DND-41 (cell line): Measurements from ENCODE around the gene GRM4.

Source experiments
- ATAC-seq: fragments of 200-7000 bp; cut with Tn5 transposase; 3 replicates; pipeline ENCODE4 v1.9.1; 2021; ENCODE audit warnings: low read depth; ENCODE audit not compliant: insufficient read depth
- DNase-seq: peaks from one replicate; pipeline ENCODE4 v3.0.0-alpha.2; 2020
- H2AFZ ChIP-seq: 2 replicates; pipeline ENCODE4 v1.6.0; 2012; ENCODE audit warnings: low read depth, low read length
- H3K27ac ChIP-seq: 2 replicates; pipeline ENCODE4 v1.5.1; 2012; ENCODE audit warnings: low read length, inconsistent platforms
- H3K27me3 ChIP-seq: fragments of 200-600 bp; sonication (generic); 2 replicates; pipeline ENCODE4 v1.6.0; 2012; ENCODE audit warnings: low read length, mild to moderate bottlenecking, inconsistent platforms; ENCODE audit not compliant: insufficient read depth, poor library complexity
- H3K36me3 ChIP-seq: 2 replicates; pipeline ENCODE4 v1.5.1; 2012; ENCODE audit warnings: low read length, inconsistent platforms; ENCODE audit not compliant: insufficient read depth
- H3K4me1 ChIP-seq: 2 replicates; pipeline ENCODE4 v1.5.1; 2012; ENCODE audit warnings: mild to moderate bottlenecking, low read length; ENCODE audit not compliant: insufficient read depth
- H3K4me2 ChIP-seq: 2 replicates; pipeline ENCODE4 v1.6.0; 2012; ENCODE audit warnings: mild to moderate bottlenecking, moderate library complexity, low read length, inconsistent platforms; ENCODE audit not compliant: insufficient read depth
- H3K4me3 ChIP-seq, 2 experiments: fragments of 200-600 bp in 1 of 2; shearing (Covaris generic) in 1 of 2; 2 replicates each; pipeline ENCODE4 v1.5.1; 2012 to 2016; ENCODE audit warnings: inconsistent platforms in 2 of 2, low read length in 2 of 2, mild to moderate bottlenecking in 2 of 2, low read depth in 1 of 2, moderate library complexity in 1 of 2
- H3K79me2 ChIP-seq: 2 replicates; pipeline ENCODE4 v1.6.0; 2012; ENCODE audit warnings: low read length, inconsistent platforms; ENCODE audit not compliant: insufficient read depth
- H3K9ac ChIP-seq: 2 replicates; pipeline ENCODE4 v1.6.0; 2012; ENCODE audit warnings: low read depth, mild to moderate bottlenecking, inconsistent platforms, low read length, moderate library complexity
- H3K9me3 ChIP-seq: 2 replicates; pipeline ENCODE4 v1.5.1; 2012; ENCODE audit warnings: low read length, moderate library complexity, mild to moderate bottlenecking, inconsistent platforms; ENCODE audit not compliant: insufficient read depth, severe bottlenecking
- H4K20me1 ChIP-seq: 2 replicates; pipeline ENCODE4 v1.6.0; 2012; ENCODE audit warnings: low read length; ENCODE audit not compliant: insufficient read depth
- CTCF ChIP-seq: IDR thresholded peaks from 2 replicates; pipeline ENCODE4 v1.5.1; 2012; ENCODE audit warnings: borderline replicate concordance, low read length, moderate library complexity, mild to moderate bottlenecking; ENCODE audit not compliant: poor library complexity, severe bottlenecking; ENCODE audit errors: extremely low read depth
- EZH2 ChIP-seq: IDR thresholded peaks from 3 replicates; pipeline ENCODE4 v1.6.1; 2012; ENCODE audit warnings: borderline replicate concordance, low read depth, mild to moderate bottlenecking, moderate library complexity, low read length, inconsistent platforms; ENCODE audit not compliant: severe bottlenecking

Gene GRM4

GRCh38 chr6:34114695-34115402 is 31.0 kb downstream of the GRM4 start:
- TF ChIP-seq EZH2 (no peak), CTCF (no peak)
- no peak for ATAC-seq
- Histone ChIP-seq H3K27me3 (peaks cover 2% of the 10 kb centered on the region), H3K4me2 (no peak overlapping the region), H3K27ac (no peak overlapping the region), H3K36me3 (no peaks in the 10 kb centered on the region), H3K9ac (no peak overlapping the region), H3K79me2 (no peaks in the 10 kb centered on the region), H3K4me1 (no peaks in the 10 kb centered on the region), H2AFZ (no peak overlapping the region), H3K4me3 (no peak overlapping the region), H3K9me3 (no peaks in the 10 kb centered on the region), H4K20me1 (peaks cover 62% of the 10 kb centered on the region)
- no peak for DNase-seq

GRCh38 chr6:34113532-34113931 is 32.4 kb downstream of the GRM4 start:
- Histone ChIP-seq H3K9me3 (no peaks in the 10 kb centered on the region), H4K20me1 (peaks cover 62% of the 10 kb centered on the region), H3K27ac (no peak overlapping the region), H3K9ac (no peak overlapping the region), H3K79me2 (no peaks in the 10 kb centered on the region), H3K4me1 (no peaks in the 10 kb centered on the region), H3K36me3 (no peaks in the 10 kb centered on the region), H3K27me3 (peaks cover 2% of the 10 kb centered on the region), H3K4me2 (no peak overlapping the region), H2AFZ (no peak overlapping the region), H3K4me3 (no peak overlapping the region)
- DNase-seq (no peak), ATAC-seq (no peak)
- no peak for TF ChIP-seq CTCF
- no peak for TF ChIP-seq EZH2

- DNase-seq (no peak), ATAC-seq (no peak)
- Histone ChIP-seq H3K4me3 (no peak overlapping the region), H3K79me2 (no peaks in the 10 kb centered on the region), H2AFZ (no peak overlapping the region), H3K36me3 (no peaks in the 10 kb centered on the region), H3K27me3 (peaks cover 2% of the 10 kb centered on the region), H3K4me2 (no peak overlapping the region), H3K9ac (no peak overlapping the region), H3K27ac (no peak overlapping the region), H3K4me1 (no peaks in the 10 kb centered on the region), H4K20me1 (peaks cover 53% of the 10 kb centered on the region), H3K9me3 (no peaks in the 10 kb centered on the region)
- no peak for TF ChIP-seq CTCF
- no peak for TF ChIP-seq EZH2
These were observed 33.8 kb downstream of the GRM4 start for GRCh38 chr6:34112126-34112525.

GRCh38 chr6:34110610-34111009 is 35.3 kb downstream of the GRM4 start:
- no peak overlapping the region for H3K4me2 ChIP-seq
- peaks cover 48% of the 10 kb centered on the region for H4K20me1 ChIP-seq
- H3K27me3 ChIP-seq = peaks cover 2% of the 10 kb centered on the region

More at GRCh38 chr6:34110610-34111009, 35.3 kb downstream of the GRM4 start:
- DNase-seq (no peak), ATAC-seq (no peak)
- H3K4me1 ChIP-seq = no peaks in the 10 kb centered on the region
- H3K36me3 ChIP-seq = no peaks in the 10 kb centered on the region
- H3K4me3 ChIP-seq = no peak overlapping the region
- no peaks in the 10 kb centered on the region for H3K79me2 ChIP-seq
- no peak overlapping the region for H2AFZ ChIP-seq
- H3K9ac ChIP-seq = no peak overlapping the region
- H3K27ac ChIP-seq = no peak overlapping the region
- TF ChIP-seq CTCF (no peak), EZH2 (no peak)
- no peaks in the 10 kb centered on the region for H3K9me3 ChIP-seq
